Neural cell (in vitro differentiated cells): ENCODE results near the gene SNX27.

ENCODE experiments used
- CTCF ChIP-seq: fragments of 450-650 bp; IDR thresholded peaks from 2 replicates; pipeline ENCODE4 v1.5.1; 2014; ENCODE audit warnings: antibody characterized with exemption, mild to moderate bottlenecking, moderate library complexity; ENCODE audit not compliant: poor library complexity, severe bottlenecking
- EP300 ChIP-seq: fragments of 450-650 bp; conservative IDR thresholded peaks from 2 replicates; pipeline ENCODE4 v1.6.1; 2014; ENCODE audit warnings: antibody characterized with exemption, mild to moderate bottlenecking, moderate library complexity; ENCODE audit not compliant: poor library complexity, severe bottlenecking
- RAD21 ChIP-seq: fragments of 450-650 bp; conservative IDR thresholded peaks from 2 replicates; pipeline ENCODE4 v1.6.1; 2014; ENCODE audit warnings: antibody characterized with exemption, mild to moderate bottlenecking, moderate library complexity
- REST ChIP-seq: IDR thresholded peaks from 2 replicates; pipeline ENCODE4 v1.6.1; 2012; ENCODE audit warnings: borderline replicate concordance

- TF ChIP-seq EP300, result no peak
- TF ChIP-seq REST, result no peak
- TF ChIP-seq CTCF, result no peak
- TF ChIP-seq RAD21, result no peak
These were observed 106.8 kb downstream of the SNX27 start for GRCh38 chr1:151718666-151719065.
